Fibroblast of pulmonary artery (primary cell): ENCODE measurements around the gene AADAC.

ENCODE experiments used
- DNase-seq: peaks from one replicate; pipeline ENCODE4 v3.0.0-alpha.2; 2010; ENCODE audit warnings: low read depth
- H3K4me3 ChIP-seq: replicated peaks from 2 replicates; pipeline ENCODE4 v1.5.1; 2011; ENCODE audit warnings: low read depth, mild to moderate bottlenecking, control low read depth, low read length, moderate library complexity
- CTCF ChIP-seq: IDR thresholded peaks from 2 replicates; pipeline ENCODE4 v1.5.1; 2011; ENCODE audit warnings: mild to moderate bottlenecking, control low read depth, low read length, inconsistent platforms; ENCODE audit errors: missing control alignments

The AADAC gene

DNA sequence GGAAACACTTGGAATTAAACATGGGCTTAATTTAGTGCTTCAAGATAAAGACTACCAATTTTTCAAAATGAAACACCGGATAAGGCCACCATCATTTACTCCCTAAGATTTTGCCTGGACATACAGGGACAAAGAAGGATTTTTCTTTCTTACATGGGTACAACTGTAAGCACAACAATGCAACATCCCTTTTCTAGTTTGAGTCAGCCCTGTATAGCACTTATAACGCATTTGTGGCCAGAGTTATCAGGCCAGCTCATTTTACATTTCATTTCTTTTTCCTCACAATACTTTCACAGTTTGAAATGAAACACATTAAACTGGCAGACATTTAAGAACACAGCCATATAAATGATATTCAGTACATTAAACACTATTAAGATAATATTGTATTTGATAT, 49.7 kb downstream of the AADAC start:
- peak; percentile 52 for DNase-seq
- no peak overlapping the region for H3K4me3 ChIP-seq
- TF ChIP-seq CTCF, result no peak

DNA sequence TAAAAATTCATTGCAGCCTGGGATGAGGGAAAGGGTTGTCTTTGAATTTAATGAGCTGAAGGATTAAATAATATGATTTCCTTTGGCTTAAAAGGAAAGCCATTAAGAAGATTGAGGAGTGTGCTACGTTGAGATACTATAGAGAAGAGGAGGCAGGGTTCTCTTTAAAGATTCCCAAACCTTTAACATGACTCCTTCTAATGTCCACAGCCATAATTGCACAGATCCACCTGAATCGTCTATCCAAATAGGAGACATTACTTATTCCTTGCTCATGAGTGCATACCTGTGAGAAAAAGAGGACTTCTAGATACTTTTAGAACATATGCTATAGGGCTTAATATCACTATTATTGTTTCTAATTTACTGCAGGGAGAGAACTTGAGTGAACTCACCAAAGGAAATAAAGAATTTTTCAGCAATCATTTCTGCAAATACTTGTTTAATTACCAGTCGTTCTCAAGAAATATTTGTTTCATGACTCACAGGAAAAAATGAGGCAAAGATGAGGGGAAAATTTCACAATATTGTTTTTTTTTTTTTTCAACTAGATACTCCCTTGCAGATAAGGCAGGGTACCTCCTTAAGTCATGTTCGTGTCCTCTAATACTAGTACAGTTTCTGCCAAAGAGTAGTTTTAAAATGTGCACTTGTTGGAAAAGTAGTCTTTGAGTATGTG, 50.6 kb downstream of the AADAC start:
- DNase-seq, result peak; percentile 89
- no peak for TF ChIP-seq CTCF
- H3K4me3 ChIP-seq, result no peak overlapping the region

GRCh38 chr3:151866711-151867410, 52.9 kb downstream of the AADAC start:
- DNase-seq, result no peak
- TF ChIP-seq CTCF, result no peak
- no peak overlapping the region for H3K4me3 ChIP-seq

DNA sequence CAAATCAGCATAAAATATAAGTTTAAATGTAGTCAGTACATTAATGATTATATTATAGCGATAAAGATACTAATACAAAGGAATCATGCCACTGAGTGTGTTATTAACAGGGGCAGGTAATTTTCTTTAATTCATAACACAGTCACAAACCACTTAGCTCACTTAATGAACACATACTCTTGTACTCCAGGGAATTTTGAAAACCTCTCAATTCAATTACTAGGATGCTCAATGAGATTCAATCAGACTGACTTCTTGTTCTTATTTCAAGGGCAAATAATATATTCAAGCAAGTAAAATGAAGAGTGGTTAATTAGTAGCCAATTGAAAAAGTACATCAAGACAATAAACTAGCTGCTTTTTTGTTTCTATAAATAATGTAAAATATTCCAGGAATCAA, 53.8 kb downstream of the AADAC start:
- TF ChIP-seq CTCF, result no peak
- DNase-seq, result no peak
- no peak overlapping the region for H3K4me3 ChIP-seq

DNA sequence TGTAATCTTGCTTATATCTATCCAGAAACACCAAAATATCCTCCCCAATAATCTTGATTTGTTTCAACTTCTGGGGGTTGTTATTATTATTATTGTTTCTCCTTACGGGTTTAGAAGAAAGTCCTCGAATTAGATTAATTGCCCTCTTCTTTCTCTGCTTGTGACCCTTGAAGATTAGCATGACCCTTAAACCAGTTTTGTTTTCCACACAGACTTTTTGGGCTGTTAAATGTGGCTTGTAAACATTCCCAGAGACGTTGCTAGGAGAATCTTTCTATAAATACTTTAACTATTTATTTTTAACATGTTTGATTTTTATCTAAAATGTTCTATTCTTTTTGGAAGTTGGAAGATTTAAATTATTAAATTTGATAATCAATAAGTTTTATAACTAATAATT, 55.3 kb downstream of the AADAC start:
- no peak for DNase-seq
- TF ChIP-seq CTCF, result no peak
- no peak overlapping the region for H3K4me3 ChIP-seq

DNA sequence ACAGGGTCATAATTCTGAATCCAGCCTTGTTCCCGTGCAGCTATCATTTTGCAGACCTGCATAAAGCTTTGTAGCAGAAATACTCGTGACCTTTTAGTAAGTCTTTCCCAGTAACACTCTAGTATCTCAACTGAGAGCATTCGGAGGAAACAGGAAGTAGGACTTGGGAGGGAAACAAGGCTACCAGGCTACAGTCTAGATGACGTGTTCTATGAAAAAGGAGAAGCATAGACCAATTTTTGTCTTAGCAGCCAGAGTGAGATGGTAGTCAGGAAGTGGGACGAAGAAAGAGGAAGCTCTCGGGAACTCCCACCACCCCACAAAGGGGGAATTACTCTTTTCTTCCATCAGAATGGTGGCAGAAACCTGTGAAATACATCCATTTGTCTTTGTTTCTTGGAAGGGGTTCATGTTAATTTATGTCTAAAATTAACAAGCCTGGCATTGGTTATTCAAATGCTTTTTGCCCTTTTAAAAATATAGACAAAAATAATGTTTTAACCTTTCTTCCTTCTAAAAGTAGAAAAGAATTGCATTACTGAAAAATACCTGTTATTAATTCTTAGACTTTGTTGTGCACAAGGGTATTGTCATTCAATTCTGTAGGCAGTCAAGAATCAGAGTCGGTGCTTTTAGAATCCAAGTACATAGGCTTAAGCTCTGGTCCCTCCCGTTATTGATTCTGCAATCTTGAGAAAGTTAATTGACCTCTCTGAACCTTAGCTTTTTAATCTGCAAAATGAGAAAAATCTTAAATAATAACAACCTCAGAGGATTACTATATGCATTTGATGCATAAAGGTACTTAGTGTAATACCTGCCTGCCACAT, 57.9 kb downstream of the AADAC start:
- DNase-seq, result peak; percentile 43
- no peak overlapping the region for H3K4me3 ChIP-seq
- no peak for TF ChIP-seq CTCF
